ENCODE measurements around the gene GARS1.
"Not testable (repeated sequence)": the region's sequence is repeated elsewhere in the genome, so short reads cannot be mapped to it uniquely, and the experiment has no call there.

The GARS1 gene

GRCh38 chr7:30572212-30572841 is 22.4 kb upstream of the GARS1 start:
- DNase-seq (ENCODE audit: low spot score), result no peak

DNA sequence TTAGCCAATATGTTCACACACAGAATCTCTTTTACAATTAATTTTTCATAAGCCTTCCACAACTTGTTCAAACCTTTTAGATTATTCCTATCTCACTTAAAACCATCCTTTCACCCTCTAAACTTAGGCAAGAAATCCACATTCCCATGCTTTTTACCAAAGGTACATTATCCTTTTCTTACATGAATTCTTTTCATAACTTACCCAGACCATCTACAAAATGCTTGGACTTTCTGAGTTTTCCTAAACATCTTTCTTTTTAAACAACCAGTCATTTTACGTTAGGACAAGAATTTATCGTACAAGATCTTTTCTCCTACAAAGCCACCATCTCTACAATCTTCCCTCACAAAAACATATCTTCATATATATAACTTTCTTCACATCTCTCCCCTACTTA is 18.8 kb upstream of the GARS1 start:
- DNase-seq (ENCODE audit: low spot score), result no peak

DNA sequence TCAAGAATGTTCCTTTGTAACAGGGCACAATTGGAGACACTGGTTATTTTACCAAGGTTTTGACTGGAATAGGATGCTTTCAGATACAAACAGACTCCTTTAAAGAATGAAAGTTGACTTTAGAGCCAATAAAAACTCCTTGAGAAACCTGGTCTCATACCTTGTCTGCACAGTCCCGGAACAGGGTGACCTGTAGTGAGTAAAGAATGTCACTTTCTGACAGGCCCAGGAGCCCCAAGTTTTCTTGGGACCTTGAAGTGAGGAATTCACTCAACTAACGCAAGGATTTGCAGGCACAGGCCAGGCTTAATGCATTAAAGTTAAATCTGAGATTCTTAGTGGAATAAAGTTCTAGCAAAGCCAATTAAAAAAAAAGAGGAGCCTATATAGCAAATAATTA is 11.5 kb upstream of the GARS1 start:
- DNase-seq (ENCODE audit: low spot score), result no peak

- no peak for DNase-seq (ENCODE audit: low spot score)
Measured at GRCh38 chr7:30584415-30584814, 10.3 kb upstream of the GARS1 start.

- no peak for DNase-seq (ENCODE audit: low spot score)
Measured at GRCh38 chr7:30584965-30585364, 9.7 kb upstream of the GARS1 start.

- no peak for DNase-seq (ENCODE audit: low spot score)
Measured at GRCh38 chr7:30585675-30586074, 9.0 kb upstream of the GARS1 start.

DNA sequence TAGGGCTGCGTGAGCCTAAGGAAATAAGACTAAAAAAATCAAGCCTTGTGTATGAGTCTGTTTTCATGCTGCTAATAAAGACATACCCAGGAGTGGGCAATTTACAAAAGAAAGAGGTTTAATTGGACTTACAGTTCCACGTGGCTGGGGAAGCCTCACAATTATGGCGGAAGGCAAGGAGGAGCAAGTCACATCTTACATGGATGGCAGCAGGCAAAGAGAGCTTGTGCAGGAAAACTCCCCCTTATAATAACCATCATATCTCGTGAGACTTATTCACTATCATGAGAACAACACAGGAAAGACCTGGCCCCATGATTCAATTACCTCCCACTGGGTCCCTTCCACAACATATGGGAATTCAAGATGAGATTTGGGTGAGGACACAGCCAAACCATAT is 7.1 kb upstream of the GARS1 start:
- DNase-seq (ENCODE audit: low spot score), result not testable (repeated sequence)

GRCh38 chr7:30589111-30589510 is 5.6 kb upstream of the GARS1 start:
- DNase-seq (ENCODE audit: low spot score), result no peak

DNA sequence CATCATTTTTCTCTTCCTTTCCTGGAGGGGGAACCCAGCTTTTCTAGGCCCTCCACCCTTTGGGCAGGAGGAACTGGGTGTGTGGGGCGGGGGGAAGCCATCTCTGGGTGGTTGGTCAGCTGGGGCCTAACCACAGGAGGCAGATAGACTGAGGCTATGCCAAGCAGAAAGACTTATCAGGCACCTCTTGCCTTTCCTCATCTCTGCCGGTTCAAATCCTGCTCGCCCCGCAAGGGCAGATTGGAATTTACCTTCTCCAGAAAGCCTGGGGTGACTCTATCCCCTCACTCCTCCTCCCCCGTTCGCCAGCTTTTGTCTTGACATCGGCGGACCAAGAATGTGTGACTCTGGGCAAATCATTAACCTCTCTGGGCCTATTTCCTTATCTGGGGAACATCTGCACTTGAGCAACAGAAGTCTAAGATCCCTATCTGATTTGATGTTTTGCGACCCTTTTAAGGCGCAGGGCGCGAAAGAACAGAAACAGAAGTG is 584 bp upstream of the GARS1 start:
- DNase-seq (ENCODE audit: low spot score), result peak; percentile 8

DNA sequence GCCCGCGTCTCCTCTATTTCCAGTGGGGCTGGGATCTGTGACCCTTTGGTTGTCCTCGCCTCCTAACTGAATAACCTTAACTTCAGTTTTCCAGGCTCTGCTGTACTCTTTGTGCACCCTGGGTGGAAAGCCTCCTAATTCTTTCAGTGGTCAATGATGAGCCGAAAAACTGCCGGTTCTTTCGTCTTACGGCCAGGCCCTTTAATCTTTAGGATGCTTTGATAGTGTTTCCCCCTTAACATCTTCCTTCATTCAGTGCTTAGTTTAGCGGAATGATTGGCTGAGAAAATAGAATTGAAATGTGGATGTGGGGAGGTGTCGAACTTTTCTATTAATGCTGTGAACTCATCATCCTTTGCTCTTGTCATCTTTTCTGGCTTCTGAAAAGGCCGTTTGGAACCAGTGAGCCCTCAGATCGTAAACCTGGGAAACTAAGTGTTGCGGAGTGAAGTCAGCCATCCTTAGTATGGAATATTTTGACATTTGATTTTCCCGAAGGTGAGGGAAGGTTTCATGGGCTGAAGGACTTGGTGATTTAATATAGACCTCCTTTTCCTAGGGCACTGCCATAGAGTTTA is 847 bp downstream of the GARS1 start:
- no peak for DNase-seq (ENCODE audit: low spot score)

DNA sequence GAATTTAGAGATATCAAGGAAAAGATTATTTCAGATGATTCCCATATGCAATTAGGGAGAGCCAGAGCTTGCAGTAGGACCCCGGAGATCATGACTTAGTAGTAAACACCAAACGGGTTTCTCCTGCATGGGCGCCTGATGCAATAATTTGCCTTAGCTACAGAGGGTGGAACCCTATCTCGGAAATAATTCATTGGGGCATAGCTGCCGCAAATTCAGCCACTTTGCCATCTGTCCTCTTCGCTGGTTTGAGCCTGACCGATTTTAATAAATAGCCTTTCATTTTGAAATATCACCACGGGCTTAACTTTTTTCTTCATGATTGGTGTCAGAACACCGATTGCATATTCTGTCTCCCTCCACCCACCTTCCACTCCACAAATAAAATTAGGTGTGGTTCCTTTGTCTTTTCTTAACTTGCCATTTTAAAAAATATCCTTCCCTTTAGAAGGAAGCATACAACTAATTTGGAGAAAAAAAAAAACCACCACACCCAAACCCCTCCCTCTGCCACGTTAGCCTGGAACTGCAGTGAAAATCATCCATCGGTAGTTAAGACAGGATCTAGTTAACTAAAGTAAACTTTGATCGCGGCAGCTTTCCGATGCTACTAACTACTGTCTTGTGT is 1.4 kb downstream of the GARS1 start:
- no peak for DNase-seq (ENCODE audit: low spot score)

GRCh38 chr7:30596721-30597120 is 2.0 kb downstream of the GARS1 start:
- no peak for DNase-seq (ENCODE audit: low spot score)

DNA sequence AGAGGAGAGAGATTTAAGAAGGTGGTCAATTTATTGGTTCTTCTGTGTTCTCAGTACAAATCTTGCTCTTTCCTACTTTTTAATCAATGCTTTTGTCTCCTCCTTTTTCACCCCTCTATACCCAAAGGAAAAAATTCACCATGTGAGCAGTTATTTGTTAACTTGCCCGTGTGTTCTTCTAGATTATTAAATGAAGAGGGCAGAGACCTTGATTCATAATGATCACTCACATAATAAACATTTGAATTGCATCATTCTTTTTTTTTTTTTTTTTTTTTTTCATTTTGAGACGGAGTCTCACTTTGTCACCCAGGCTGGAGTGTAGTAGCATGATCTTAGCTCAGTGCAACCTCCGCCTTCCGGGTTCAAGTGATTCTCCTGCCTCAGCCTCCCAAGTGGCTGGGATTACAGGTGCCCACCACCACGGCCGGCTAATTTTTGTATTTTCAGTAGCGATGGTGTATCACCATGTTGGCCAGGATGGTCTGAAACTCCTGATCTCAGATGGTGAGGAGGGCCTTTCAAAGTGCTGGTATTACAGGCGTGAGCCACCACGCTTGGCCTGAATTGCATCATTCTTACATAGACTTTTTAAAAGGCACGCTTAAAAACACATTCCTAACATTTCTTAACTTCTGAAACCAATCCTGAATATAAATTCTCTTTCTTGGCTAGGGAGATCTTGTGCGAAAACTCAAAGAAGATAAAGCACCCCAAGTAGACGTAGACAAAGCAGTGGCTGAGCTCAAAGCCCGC is 3.6 kb downstream of the GARS1 start:
- no peak for DNase-seq (ENCODE audit: low spot score)

- DNase-seq (ENCODE audit: low spot score), result no peak
Measured at GRCh38 chr7:30604901-30605300, 10.2 kb downstream of the GARS1 start.

DNA sequence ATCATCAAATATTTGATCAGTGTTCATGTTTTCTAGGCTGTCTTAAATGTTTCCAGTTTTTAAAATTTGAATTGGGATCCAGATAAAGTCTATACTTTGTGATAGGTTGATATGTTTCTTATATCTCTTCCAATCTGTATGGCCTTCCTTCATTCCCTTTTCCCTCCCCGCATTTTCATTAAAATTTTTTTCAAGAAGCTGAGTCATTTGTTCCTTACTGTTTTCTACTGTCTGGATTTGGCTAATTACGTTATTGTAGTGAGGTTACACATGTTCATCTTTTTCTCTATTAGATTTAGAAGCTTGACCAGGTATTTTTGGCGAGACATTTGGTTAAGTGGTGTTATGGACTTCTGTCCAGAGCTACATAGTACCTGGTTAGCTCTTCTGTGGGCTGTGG is 11.2 kb downstream of the GARS1 start:
- no peak for DNase-seq (ENCODE audit: low spot score)

- no peak for DNase-seq (ENCODE audit: low spot score)
Measured at GRCh38 chr7:30612658-30613265, 18.1 kb downstream of the GARS1 start.

- no peak for DNase-seq (ENCODE audit: low spot score)
Measured at GRCh38 chr7:30613366-30614325, 19.0 kb downstream of the GARS1 start.

GRCh38 chr7:30616318-30616717 is 21.6 kb downstream of the GARS1 start:
- no peak for DNase-seq (ENCODE audit: low spot score)

DNA sequence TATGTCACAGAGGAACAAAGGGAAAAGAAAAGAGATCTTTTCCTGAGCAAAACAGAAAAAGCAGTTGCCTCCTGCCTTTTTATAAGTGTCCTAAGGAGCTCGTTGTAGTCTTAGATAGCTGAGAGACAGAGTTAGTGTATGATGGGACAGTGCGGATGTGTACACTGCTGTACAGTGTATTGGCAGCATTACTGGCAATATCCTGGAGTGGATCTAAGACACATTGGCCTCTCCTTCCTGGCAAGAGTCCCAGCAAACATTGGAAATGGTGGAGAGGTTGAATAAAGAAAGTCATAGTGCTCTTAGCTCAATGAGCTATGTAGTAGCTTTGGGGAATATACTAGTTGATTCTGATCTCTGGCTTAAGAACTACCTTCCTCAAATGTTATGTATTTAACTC is 22.7 kb downstream of the GARS1 start:
- no peak for DNase-seq (ENCODE audit: low spot score)

DNA sequence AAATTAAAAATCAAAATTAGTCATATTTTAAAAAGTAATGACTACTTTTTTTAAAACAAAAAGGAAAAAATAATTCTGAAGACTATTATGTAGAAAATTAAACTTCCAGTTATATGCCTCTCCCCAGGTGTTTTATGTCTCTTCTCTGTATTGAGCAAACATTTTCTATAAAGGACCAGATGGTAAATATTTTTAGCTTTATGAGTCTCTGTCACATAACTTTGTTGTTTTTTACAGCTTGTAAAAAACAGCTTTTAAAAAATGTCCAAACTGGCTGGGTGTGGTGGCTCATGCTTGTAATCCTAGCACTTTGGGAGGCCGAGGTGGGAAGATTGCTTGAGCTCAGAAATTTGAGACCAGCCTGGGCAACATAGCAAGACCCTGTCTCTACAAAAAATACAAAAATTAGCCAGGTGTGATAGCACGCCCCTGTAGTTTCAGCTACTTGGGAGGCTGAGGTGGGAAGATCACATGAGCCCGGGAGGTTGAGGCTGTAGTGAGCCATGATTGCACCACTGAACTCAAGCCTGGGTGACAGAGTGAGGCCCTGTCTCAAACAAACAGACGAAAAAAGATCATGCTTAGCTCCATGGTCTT is 23.5 kb downstream of the GARS1 start:
- no peak for DNase-seq (ENCODE audit: low spot score)

DNA sequence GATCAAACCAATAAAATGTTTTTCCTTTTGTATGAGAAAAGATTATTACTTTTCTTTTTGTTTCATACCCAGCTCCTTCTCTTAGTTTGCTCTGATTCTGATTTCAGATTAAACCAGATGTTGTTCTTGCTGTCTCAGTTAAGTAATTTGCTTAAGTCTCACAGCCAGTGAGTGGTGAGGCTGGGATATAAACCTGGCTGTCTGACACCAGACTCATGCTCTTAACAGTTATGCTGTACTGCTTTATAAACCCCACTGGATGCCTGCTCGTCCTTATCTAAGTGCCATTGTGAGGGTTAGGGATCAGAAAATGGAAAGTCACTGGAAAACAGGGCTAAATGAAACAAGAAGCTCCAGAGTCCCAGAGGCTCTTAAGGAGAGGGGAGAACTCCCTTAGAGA is 24.3 kb downstream of the GARS1 start:
- DNase-seq (ENCODE audit: low spot score), result no peak
